IPS-NIHi7 (cell line): ENCODE measurements around the gene KCNH6.

Source experiments
- DNase-seq: peaks from one replicate; pipeline ENCODE4 v3.0.0; 2012; ENCODE audit warnings: mixed read lengths; ENCODE audit errors: extremely low spot score

The KCNH6 gene

GRCh38 chr17:63486317-63487013, 36.7 kb upstream of the KCNH6 start:
- no peak for DNase-seq

- no peak for DNase-seq
These were observed 36.2 kb upstream of the KCNH6 start for GRCh38 chr17:63487014-63487339.

GRCh38 chr17:63488851-63489250, 34.3 kb upstream of the KCNH6 start:
- DNase-seq = no peak

GRCh38 chr17:63489291-63489690, 33.9 kb upstream of the KCNH6 start:
- DNase-seq = no peak

- peak; percentile 39 for DNase-seq
These were observed 32.8 kb upstream of the KCNH6 start for GRCh38 chr17:63490329-63490728.

- DNase-seq = no peak
These were observed 32.2 kb upstream of the KCNH6 start for GRCh38 chr17:63490858-63491400.

- DNase-seq = no peak
These were observed 31.7 kb upstream of the KCNH6 start for GRCh38 chr17:63491413-63491812.

GRCh38 chr17:63491977-63492618, 31.1 kb upstream of the KCNH6 start:
- DNase-seq = no peak

GRCh38 chr17:63492940-63493339, 30.2 kb upstream of the KCNH6 start:
- no peak for DNase-seq

GRCh38 chr17:63493411-63493810, 29.7 kb upstream of the KCNH6 start:
- DNase-seq = no peak

GRCh38 chr17:63494300-63494928, 28.7 kb upstream of the KCNH6 start:
- DNase-seq = no peak

- no peak for DNase-seq
These were observed 27.7 kb upstream of the KCNH6 start for GRCh38 chr17:63495491-63495890.

- no peak for DNase-seq
These were observed 27.0 kb upstream of the KCNH6 start for GRCh38 chr17:63496177-63496576.

GRCh38 chr17:63496663-63497400, 26.3 kb upstream of the KCNH6 start:
- DNase-seq = no peak

GRCh38 chr17:63497708-63498483, 25.3 kb upstream of the KCNH6 start:
- peak; percentile 80 for DNase-seq

GRCh38 chr17:63498626-63499195, 24.4 kb upstream of the KCNH6 start:
- no peak for DNase-seq

- DNase-seq = no peak
These were observed 22.4 kb upstream of the KCNH6 start for GRCh38 chr17:63500543-63501390.

- no peak for DNase-seq
These were observed 19.8 kb upstream of the KCNH6 start for GRCh38 chr17:63503341-63503705.

- DNase-seq = no peak
These were observed 18.9 kb upstream of the KCNH6 start for GRCh38 chr17:63504261-63504660.

- DNase-seq = no peak
These were observed 17.8 kb upstream of the KCNH6 start for GRCh38 chr17:63505341-63505740.
